ENCODE results near the gene TSHZ2.

TSHZ2 gene

GRCh38 chr20:53270792-53271375, 298.7 kb downstream of the TSHZ2 start:
- H3K4me3 ChIP-seq (ENCODE audit: low read depth, low read length), result no peak overlapping the region
- H3K36me3 ChIP-seq, result no peaks in the 10 kb centered on the region
- DNase-seq, result no peak
- no peaks in the 10 kb centered on the region for H3K27me3 ChIP-seq
- H3K4me1 ChIP-seq, result no peaks in the 10 kb centered on the region
- TF ChIP-seq CTCF (IDR thresholded peaks at IDR 0.05; ENCODE audit: low read depth, low read length), result no peak
- H3K9me3 ChIP-seq, result no peaks in the 10 kb centered on the region

DNA sequence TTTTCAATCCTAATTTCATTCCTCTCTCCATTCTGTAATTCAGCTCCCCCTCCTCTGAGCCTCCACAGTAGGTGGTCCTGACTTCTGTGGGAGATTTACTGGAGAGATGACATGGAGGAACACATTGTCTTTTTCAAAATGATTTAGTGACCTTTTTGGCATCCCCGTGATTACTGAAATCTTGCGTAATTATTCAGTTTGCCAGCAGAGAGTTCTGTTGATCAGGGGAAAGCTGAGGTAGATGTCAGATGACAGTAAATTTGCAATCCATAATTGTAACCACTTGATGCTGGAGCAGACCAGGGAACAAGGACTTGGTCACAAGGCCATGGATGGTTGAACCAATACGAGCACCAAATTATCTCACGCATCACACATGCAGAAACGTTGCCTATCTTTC, 302.2 kb downstream of the TSHZ2 start:
- DNase-seq, result no peak
- H3K9me3 ChIP-seq, result no peaks in the 10 kb centered on the region
- no peak overlapping the region for H3K4me3 ChIP-seq (ENCODE audit: low read depth, low read length)
- no peaks in the 10 kb centered on the region for H3K36me3 ChIP-seq
- H3K27me3 ChIP-seq, result no peaks in the 10 kb centered on the region
- no peak for TF ChIP-seq CTCF (IDR thresholded peaks at IDR 0.05; ENCODE audit: low read depth, low read length)
- H3K4me1 ChIP-seq, result no peaks in the 10 kb centered on the region

DNA sequence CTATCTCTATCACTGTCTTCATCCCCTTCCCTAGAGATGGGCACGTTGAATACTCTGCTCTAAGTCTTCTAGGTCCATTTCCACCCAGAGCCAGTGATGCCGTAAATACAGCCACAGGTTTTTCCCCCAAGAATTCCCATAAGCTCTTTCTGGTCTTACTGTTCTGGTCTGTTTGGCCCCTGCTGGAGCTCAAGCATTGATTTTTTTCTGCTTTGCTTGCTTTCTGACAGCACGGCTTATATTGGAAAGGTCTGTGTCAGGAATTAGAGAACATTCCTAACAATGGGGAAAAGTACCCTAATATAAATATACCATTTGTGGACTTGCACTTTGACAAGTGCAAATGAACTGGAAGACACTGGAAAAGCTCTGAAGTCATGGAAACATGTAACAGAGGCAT, 302.6 kb downstream of the TSHZ2 start:
- Histone ChIP-seq H3K27me3 (no peaks in the 10 kb centered on the region), H3K4me1 (no peaks in the 10 kb centered on the region), H3K4me3 (ENCODE audit: low read depth, low read length) (no peak overlapping the region), H3K9me3 (no peaks in the 10 kb centered on the region), H3K36me3 (no peaks in the 10 kb centered on the region)
- DNase-seq, result no peak
- TF ChIP-seq CTCF (IDR thresholded peaks at IDR 0.05; ENCODE audit: low read depth, low read length), result no peak

DNA sequence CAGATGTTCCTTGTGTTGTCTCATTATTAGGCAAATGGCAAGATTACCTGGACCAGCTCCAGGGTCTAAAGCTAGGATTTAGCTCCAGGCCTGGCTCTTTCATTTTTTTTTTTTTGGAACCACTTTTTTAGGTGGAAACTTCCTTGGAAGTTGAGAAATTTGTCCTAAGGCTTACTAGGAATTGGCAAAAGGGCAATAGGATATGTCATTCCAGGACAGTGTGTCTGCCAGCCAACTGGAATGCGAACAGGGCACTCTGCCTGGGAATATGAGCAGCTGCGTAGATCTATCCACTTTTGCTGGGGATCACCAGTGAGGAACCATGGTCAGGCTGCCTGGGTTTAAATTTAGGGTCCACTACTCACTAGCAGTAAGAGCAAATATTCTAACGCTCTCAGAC, 304.0 kb downstream of the TSHZ2 start:
- no peak for DNase-seq
- H3K9me3 ChIP-seq, result no peaks in the 10 kb centered on the region
- H3K36me3 ChIP-seq, result no peaks in the 10 kb centered on the region
- H3K4me1 ChIP-seq, result no peaks in the 10 kb centered on the region
- no peaks in the 10 kb centered on the region for H3K27me3 ChIP-seq
- H3K4me3 ChIP-seq (ENCODE audit: low read depth, low read length), result no peak overlapping the region
- no peak for TF ChIP-seq CTCF (IDR thresholded peaks at IDR 0.05; ENCODE audit: low read depth, low read length)

DNA sequence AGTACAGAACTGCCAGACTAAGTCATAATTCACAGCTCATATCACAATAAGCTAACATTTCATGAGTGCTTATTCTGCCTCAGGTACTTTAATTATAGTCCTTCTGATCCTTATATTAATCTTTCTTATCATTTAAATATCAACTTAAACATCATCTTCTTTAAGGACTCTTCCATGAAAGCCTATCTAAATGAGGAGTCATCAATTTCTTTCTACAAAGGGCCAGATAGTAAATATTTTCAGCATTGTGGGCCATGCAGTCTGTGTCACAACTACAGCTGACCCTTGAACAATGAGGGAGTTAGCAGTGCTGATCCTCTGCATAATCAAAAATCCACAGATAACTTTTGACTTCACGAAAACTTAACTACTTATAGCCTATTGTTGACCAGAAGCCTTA, 306.4 kb downstream of the TSHZ2 start:
- Histone ChIP-seq H3K4me3 (ENCODE audit: low read depth, low read length) (no peak overlapping the region), H3K9me3 (no peaks in the 10 kb centered on the region), H3K27me3 (no peaks in the 10 kb centered on the region), H3K4me1 (no peaks in the 10 kb centered on the region; the same call in 1 of the 2 replicates), H3K36me3 (no peaks in the 10 kb centered on the region)
- DNase-seq, result no peak
- no peak for TF ChIP-seq CTCF (IDR thresholded peaks at IDR 0.05; ENCODE audit: low read depth, low read length)

DNA sequence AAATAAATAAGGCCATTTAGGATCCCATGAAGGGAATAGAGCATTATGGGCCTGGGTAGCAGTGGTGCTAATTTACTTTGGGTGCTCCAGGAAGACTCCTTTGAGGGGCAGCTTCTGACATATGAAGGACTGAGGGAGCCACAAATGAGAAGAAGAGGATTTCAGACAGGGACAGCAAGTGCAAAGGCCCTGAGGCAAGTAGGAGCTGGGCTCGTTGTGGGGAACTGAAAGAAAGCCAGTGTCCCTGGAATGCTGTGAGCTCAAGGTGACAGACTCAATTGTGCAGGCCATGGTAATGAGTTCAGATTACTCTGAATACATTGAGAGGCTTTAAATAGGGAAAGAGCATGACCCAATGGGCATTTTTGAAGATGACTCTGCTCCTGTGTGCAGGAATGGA, 307.6 kb downstream of the TSHZ2 start:
- Histone ChIP-seq H3K9me3 (no peaks in the 10 kb centered on the region), H3K4me1 (no peaks in the 10 kb centered on the region; the same call in 1 of the 2 replicates), H3K36me3 (no peaks in the 10 kb centered on the region), H3K27me3 (no peaks in the 10 kb centered on the region), H3K4me3 (ENCODE audit: low read depth, low read length) (no peak overlapping the region)
- no peak for TF ChIP-seq CTCF (IDR thresholded peaks at IDR 0.05; ENCODE audit: low read depth, low read length)
- DNase-seq, result no peak
